D341Med (cell line): ENCODE data around the gene RAB44.
"Not testable (repeated sequence)": the region's sequence is repeated elsewhere in the genome, so short reads cannot be mapped to it uniquely, and the experiment has no call there.

Source experiments
- DNase-seq: peaks from one replicate; pipeline ENCODE4 v3.0.0; 2012; ENCODE audit warnings: low spot score

RAB44 gene, protein sequence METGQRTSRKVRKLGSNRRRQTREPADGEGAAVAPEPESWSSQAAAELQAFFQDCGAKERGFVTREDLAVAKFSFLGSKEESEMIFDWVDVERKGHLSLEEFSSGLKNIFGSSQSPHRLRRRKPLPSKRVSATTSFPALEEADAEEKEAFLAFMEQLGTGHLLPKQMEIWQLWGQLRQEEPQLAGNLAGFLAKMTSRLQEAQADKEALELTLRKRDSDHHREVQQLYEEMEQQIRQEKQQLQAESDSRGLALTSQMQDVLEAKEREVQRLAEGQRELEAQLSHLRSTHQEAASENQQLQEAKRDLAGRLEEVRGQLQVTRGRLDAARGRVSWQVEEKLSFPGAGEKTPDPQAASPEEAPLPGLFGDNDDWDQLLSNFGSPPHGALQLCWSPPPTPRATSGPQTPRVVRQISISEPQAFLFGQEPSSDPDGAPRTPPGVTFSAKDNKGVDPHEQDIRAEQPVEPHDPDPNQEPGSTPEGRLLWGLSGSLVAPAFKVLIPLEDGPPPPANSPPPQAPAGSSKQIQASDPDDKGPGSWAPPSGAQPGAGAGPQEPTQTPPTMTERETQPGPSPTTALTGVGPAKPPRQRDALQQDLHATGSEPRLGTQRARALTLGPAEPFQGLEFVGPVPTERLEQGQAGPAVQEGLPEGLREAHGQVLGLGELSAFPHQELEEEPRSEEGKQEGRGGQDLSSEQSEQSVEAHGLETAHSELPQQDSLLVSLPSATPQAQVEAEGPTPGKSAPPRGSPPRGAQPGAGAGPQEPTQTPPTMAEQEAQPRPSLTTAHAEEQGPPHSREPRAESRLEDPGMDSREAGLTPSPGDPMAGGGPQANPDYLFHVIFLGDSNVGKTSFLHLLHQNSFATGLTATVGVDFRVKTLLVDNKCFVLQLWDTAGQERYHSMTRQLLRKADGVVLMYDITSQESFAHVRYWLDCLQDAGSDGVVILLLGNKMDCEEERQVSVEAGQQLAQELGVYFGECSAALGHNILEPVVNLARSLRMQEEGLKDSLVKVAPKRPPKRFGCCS

GRCh38 chr6:36697481-36697903 lies at the start of gene RAB44:
RAB44 (plus strand) TSS chr6:36697826; CDS start chr6:36704236, 6,410 bp downstream.
- DNase-seq = no peak

GRCh38 chr6:36649086-36649485 lies 48.5 kb upstream of the RAB44 start:
- no peak for DNase-seq

- DNase-seq = no peak
These were observed 47.7 kb upstream of the RAB44 start for GRCh38 chr6:36649701-36650484.

DNA sequence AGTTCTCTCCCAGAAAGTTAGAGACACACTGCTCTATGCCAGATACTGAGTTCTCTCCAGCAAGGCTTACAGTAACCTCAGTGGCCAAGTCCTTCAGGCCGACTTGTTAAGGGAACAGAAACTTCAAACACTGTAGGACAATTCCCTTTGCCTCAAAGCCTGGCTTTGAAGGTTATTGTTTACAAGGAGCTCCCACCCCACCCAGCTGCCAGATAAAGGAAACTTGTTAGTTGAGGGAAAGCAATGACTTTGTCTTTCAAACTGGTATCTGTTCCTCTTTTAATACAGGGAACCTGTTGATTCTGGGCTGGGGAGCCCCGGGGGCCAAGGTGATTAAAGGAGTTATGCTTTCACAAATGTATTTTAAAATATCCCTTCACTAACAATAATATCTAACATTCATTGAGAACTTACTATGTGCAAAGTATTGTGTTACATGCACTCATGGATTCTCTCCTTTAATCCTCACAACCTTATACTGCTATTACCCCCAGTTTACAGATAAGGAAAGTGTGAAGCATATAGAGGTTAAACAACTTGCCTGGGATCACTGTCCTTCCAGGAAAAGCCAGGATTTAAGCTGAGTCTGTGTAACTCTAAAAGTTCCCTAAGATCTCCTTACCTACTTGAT lies 46.7 kb upstream of the RAB44 start:
- no peak for DNase-seq

DNA sequence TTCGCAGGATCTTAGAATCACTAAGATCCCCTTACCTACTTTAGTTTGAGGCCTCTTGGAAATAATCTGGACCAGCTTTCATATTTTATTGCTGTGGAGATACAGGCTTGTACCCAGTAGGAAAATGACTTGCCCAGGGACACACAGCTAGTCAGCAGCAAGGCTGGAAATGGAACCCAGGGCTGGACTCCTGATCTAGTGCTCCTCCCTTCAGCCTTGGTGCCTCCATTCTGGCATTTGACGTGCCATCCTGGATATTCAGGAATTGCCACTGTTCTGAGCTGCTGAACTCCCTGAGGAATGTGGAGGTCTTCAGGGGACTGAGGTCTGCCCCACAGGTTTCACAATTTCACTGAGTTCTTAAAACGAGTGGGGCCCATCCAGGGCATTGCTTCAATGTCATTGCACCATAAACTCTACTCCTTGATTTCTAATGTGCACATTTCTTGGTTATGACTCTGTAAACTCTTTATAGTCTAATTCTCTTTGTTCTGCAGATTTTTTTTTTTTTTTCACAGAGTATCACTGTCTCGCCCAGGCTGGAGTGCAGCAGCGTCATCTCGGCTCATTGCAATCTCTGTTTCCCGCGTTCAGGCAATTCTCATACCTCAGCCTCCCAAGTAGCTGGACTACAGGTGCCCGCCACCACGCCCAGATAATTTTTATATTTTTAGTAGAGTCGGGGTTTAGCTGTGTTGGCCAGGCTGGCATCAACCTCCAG lies 45.8 kb upstream of the RAB44 start:
- no peak for DNase-seq

GRCh38 chr6:36654469-36654868 lies 43.2 kb upstream of the RAB44 start:
- not testable (repeated sequence) for DNase-seq

DNA sequence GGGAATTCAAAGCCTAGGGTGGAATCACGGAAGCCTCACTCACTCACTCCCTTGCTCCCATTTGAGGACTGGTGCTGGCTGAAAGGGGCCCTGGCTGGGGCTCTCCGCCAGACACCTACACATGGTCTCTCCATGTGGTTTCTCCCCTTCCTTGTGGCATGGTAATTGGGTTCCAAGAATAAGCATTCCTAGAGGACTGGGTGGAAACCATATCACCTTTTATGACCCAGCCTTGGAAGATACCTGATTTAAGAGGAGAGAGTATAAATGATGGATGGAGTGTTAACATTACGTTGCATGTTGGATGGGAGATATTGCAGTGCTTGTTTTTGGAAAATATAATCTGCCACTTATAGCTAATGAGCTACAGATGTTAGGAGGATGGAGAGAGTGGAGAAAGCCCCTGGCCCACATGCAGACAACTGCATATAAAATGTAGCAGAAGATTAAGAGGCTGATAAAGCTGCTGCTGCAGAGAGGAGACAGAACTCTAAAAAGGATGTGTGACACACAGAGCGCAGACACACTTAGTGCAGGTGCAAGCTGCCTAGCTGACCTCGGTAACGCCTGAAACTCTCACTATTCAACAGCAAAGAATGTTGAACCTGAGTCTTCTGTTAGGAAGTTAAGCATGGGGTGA lies 42.4 kb upstream of the RAB44 start:
- no peak for DNase-seq

DNA sequence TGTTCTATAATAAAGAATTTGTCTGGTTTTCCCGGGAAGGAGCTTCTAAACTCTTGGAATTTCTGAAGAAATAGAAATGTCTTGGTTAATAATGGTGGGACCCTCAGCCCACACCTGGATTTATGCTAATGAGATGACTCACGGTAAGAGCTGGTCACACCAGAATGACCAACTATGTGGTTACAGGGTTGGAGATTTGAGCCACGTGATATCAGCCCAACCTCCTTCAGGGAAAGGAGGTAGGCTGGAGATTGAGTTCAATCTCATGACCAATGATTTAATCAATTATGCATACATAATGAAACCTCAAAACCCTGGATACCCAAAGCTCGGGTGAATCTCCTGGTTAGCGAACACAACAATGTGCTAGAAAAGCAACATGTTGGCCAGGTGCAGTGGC lies 41.2 kb upstream of the RAB44 start:
- no peak for DNase-seq

- no peak for DNase-seq
These were observed 40.4 kb upstream of the RAB44 start for GRCh38 chr6:36657271-36657670.

DNA sequence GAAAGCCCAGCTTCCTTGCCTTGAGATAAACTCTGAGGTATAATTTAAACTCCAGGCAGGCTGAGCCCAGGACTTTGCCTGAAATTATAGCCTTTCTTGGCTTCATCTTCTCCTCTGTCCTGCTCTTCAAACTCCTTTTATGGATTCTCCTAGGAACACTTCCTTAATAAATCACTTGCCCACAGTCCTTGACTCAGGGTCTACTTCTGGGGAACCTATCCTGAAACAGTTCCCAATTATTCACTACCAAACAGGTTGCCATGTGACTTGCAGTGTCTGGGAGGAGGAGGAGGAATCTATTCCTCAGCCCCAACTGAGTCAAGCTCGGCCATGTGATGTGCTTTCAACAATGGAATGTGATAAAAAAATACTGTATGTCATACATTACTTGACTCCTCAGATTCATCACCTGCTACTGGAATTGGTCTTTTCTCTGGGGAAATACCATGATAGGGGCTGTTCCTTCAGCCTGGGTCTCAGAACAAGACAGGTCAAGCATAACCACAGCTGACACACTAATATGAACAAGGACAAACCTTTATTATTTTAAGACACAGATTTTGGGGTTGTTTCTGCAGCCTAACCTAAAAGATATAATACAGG lies 39.6 kb upstream of the RAB44 start:
- no peak for DNase-seq

- no peak for DNase-seq
These were observed 38.4 kb upstream of the RAB44 start for GRCh38 chr6:36659271-36659670.

GRCh38 chr6:36660771-36661471 lies 36.7 kb upstream of the RAB44 start:
- no peak for DNase-seq

GRCh38 chr6:36662380-36662779 lies 35.2 kb upstream of the RAB44 start:
- DNase-seq = no peak

DNA sequence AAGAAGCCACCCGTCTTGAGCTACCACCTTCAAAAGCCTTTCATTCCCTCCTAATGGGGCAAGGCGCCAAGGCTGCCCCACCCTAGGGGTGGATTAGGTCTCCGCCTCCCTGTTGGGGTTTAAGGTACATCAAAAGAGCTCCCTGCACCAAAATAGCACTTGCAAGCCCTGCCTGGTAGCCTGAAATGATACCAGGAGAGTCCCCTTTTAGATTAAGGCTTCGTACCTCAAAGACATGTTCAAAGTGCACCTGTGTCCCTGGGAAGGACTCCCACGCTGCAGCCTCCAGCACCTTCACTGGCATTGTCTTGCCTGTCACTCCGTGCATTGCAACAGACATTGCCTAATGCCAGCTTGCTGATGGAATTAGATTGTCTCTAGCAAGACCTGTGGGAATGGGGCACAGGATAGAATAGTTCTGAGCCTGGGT lies 34.8 kb upstream of the RAB44 start:
- DNase-seq = no peak

- DNase-seq = no peak
These were observed 33.9 kb upstream of the RAB44 start for GRCh38 chr6:36663504-36664446.

DNA sequence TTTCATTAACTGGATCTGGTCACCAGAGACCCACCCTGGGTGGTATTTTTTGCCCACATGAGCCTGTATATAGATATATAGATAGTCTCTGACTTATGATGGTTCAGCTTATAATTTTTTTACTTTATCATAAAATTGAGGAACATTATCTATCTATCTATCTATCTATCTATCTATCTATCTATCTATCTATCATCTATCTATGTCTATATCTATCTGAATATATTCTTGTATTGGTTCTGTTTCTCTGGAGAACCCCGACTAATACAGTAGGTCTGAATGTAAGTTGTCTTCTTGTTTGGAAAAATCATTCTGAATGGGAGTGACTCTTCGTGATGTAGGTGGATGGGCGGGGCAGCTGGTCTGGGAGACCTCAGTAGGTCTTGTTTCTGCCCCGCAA lies 32.4 kb upstream of the RAB44 start:
- DNase-seq = no peak

- no peak for DNase-seq
These were observed 31.3 kb upstream of the RAB44 start for GRCh38 chr6:36666287-36666686.
